ENCODE data around the gene PCSK4.
"Not testable (repeated sequence)": the region's sequence is repeated elsewhere in the genome, so short reads cannot be mapped to it uniquely, and the experiment has no call there.

The PCSK4 gene

GRCh38 chr19:1522838-1523237 is 32.7 kb upstream of the PCSK4 start:
- H3K27ac ChIP-seq: no peak overlapping the region
- H3K4me1 ChIP-seq (ENCODE audit: low read depth, poor library complexity, severe bottlenecking): peaks cover 6% of the 10 kb centered on the region
- no peaks in the 10 kb centered on the region for H4K20me1 ChIP-seq (ENCODE audit: insufficient read depth)
- H3K27me3 ChIP-seq (ENCODE audit: insufficient read depth, low read depth): peaks cover 44% of the 10 kb centered on the region
- TF ChIP-seq CTCF (conservative IDR thresholded peaks at IDR 0.05; ENCODE audit: low read depth, low read length): no peak
- H3K4me2 ChIP-seq: no peak overlapping the region
- no peak overlapping the region for H3K4me3 ChIP-seq (IDR thresholded peaks at IDR 0.05; ENCODE audit: insufficient read depth, low read depth, low read length)
- no peaks in the 10 kb centered on the region for H3K36me3 ChIP-seq (ENCODE audit: insufficient read depth)
- no peaks in the 10 kb centered on the region for H3K79me2 ChIP-seq (ENCODE audit: insufficient read depth, low read depth)
- no peak overlapping the region for H2AFZ ChIP-seq (ENCODE audit: low read depth)
- no peak overlapping the region for H3K9ac ChIP-seq

- no peaks in the 10 kb centered on the region for H3K79me2 ChIP-seq (ENCODE audit: insufficient read depth, low read depth)
- no peaks in the 10 kb centered on the region for H3K36me3 ChIP-seq (ENCODE audit: insufficient read depth)
- no peak overlapping the region for H3K4me3 ChIP-seq (IDR thresholded peaks at IDR 0.05; ENCODE audit: insufficient read depth, low read depth, low read length)
- no peak for TF ChIP-seq CTCF (conservative IDR thresholded peaks at IDR 0.05; ENCODE audit: low read depth, low read length)
- no peak overlapping the region for H3K9ac ChIP-seq
- no peak overlapping the region for H2AFZ ChIP-seq (ENCODE audit: low read depth)
- H3K4me2 ChIP-seq: no peak overlapping the region
- H4K20me1 ChIP-seq (ENCODE audit: insufficient read depth): no peaks in the 10 kb centered on the region
- peaks cover 6% of the 10 kb centered on the region for H3K4me1 ChIP-seq (ENCODE audit: low read depth, poor library complexity, severe bottlenecking)
- peaks cover 41% of the 10 kb centered on the region for H3K27me3 ChIP-seq (ENCODE audit: insufficient read depth, low read depth)
- no peak overlapping the region for H3K27ac ChIP-seq
Observed at GRCh38 chr19:1522061-1522460, 31.9 kb upstream of the PCSK4 start.

- Histone ChIP-seq H3K27me3 (ENCODE audit: insufficient read depth, low read depth) (peaks cover 39% of the 10 kb centered on the region), H3K4me1 (ENCODE audit: low read depth, poor library complexity, severe bottlenecking) (peaks cover 6% of the 10 kb centered on the region), H3K9ac (no peak overlapping the region), H2AFZ (ENCODE audit: low read depth) (no peak overlapping the region), H3K4me3 (IDR thresholded peaks at IDR 0.05; ENCODE audit: insufficient read depth, low read depth, low read length) (no peak overlapping the region), H3K27ac (no peak overlapping the region), H3K36me3 (ENCODE audit: insufficient read depth) (no peaks in the 10 kb centered on the region), H4K20me1 (ENCODE audit: insufficient read depth) (no peaks in the 10 kb centered on the region), H3K4me2 (no peak overlapping the region), H3K79me2 (ENCODE audit: insufficient read depth, low read depth) (no peaks in the 10 kb centered on the region)
- TF ChIP-seq CTCF (conservative IDR thresholded peaks at IDR 0.05; ENCODE audit: low read depth, low read length): no peak
Observed at GRCh38 chr19:1521636-1522035, 31.5 kb upstream of the PCSK4 start.

GRCh38 chr19:1520203-1520780 is 30.1 kb upstream of the PCSK4 start:
- Histone ChIP-seq H3K79me2 (ENCODE audit: insufficient read depth, low read depth) (no peaks in the 10 kb centered on the region), H3K27ac (no peak overlapping the region), H3K36me3 (ENCODE audit: insufficient read depth) (no peaks in the 10 kb centered on the region), H4K20me1 (ENCODE audit: insufficient read depth) (no peaks in the 10 kb centered on the region), H2AFZ (ENCODE audit: low read depth) (no peak overlapping the region), H3K4me3 (IDR thresholded peaks at IDR 0.05; ENCODE audit: insufficient read depth, low read depth, low read length) (no peak overlapping the region), H3K27me3 (ENCODE audit: insufficient read depth, low read depth) (peaks cover 31% of the 10 kb centered on the region), H3K9ac (no peak overlapping the region), H3K4me2 (no peak overlapping the region), H3K4me1 (ENCODE audit: low read depth, poor library complexity, severe bottlenecking) (peaks cover 6% of the 10 kb centered on the region)
- no peak for TF ChIP-seq CTCF (conservative IDR thresholded peaks at IDR 0.05; ENCODE audit: low read depth, low read length)

- not testable (repeated sequence) for H3K9ac ChIP-seq; H2AFZ ChIP-seq (ENCODE audit: low read depth); H3K4me1 ChIP-seq (ENCODE audit: low read depth, poor library complexity, severe bottlenecking); H3K27ac ChIP-seq; H3K79me2 ChIP-seq (ENCODE audit: insufficient read depth, low read depth); H3K36me3 ChIP-seq (ENCODE audit: insufficient read depth); H3K4me3 ChIP-seq (IDR thresholded peaks at IDR 0.05; ENCODE audit: insufficient read depth, low read depth, low read length); H4K20me1 ChIP-seq (ENCODE audit: insufficient read depth); H3K4me2 ChIP-seq
- H3K27me3 ChIP-seq (ENCODE audit: insufficient read depth, low read depth): peaks cover 35% of the 10 kb centered on the region
Observed at GRCh38 chr19:1519802-1520201, 29.7 kb upstream of the PCSK4 start.
